Activated CD8-positive, alpha-beta T cell treated with anti-CD3 and anti-CD28 coated beads, Interleukin-2, amount 10 ng/mL, durations not matched to agents 7 days and 5 days (primary cell): ENCODE measurements around the gene NAIF1. TPM values are rescaled to one million over a fixed set of nuclear protein-coding genes. Genes with fewer than 3 reads are reported as not detected.
A peak's percentile ranks its signal among the peaks of the same experiment; 100 is the strongest.

Experiments used
- ATAC-seq: fragments of 150-1000 bp; cut with Tn5 transposase; one replicate; pipeline ENCODE4 v1.10.0; 2021; ENCODE audit warnings: moderate library complexity
- CTCF ChIA-PET: fragments of 350-600 bp; sonication (Branson Sonifier 250); formaldehyde crosslinking; loops from one replicate; lab custom pipeline; 2021; ENCODE audit warnings: antibody characterized with exemption; lab: Charles Lee
- POLR2A ChIA-PET: fragments of 350-600 bp; sonication (Branson Sonifier 250); formaldehyde crosslinking; loops from one replicate; lab custom pipeline; 2021; ENCODE audit warnings: antibody characterized with exemption; lab: Charles Lee
- DNase-seq: peaks from one replicate; pipeline ENCODE4 v3.0.0-alpha.2; 2020
- H3K27ac Mint-ChIP-seq: one replicate; pipeline ENCODE4 v1.8.0; 2021; ENCODE audit warnings: mild to moderate bottlenecking, mixed read lengths
- H3K27me3 Mint-ChIP-seq: one replicate; pipeline ENCODE4 v1.8.0; 2021; ENCODE audit warnings: low read depth, mixed read lengths
- H3K36me3 Mint-ChIP-seq: one replicate; pipeline ENCODE4 v1.8.0; 2021; ENCODE audit warnings: low read depth, mixed read lengths
- H3K4me1 Mint-ChIP-seq: one replicate; pipeline ENCODE4 v1.8.0; 2021; ENCODE audit warnings: low read depth, mixed read lengths
- H3K4me3 Mint-ChIP-seq: one replicate; pipeline ENCODE4 v1.8.0; 2021; ENCODE audit warnings: mild to moderate bottlenecking, mixed read lengths
- H3K9me3 Mint-ChIP-seq: one replicate; pipeline ENCODE4 v1.8.0; 2022; ENCODE audit warnings: mixed read lengths; ENCODE audit not compliant: insufficient read depth
- total RNA-seq, 2 experiments: library from RNA; stranded (reverse); gene quantifications; one replicate each; pipeline ENCODE4 v1.2.3, GENCODE V29; 2021

NAIF1 gene
- total RNA-seq, 2 experiments from 2014 or later = 13.3 to 15.4 TPM

DNA sequence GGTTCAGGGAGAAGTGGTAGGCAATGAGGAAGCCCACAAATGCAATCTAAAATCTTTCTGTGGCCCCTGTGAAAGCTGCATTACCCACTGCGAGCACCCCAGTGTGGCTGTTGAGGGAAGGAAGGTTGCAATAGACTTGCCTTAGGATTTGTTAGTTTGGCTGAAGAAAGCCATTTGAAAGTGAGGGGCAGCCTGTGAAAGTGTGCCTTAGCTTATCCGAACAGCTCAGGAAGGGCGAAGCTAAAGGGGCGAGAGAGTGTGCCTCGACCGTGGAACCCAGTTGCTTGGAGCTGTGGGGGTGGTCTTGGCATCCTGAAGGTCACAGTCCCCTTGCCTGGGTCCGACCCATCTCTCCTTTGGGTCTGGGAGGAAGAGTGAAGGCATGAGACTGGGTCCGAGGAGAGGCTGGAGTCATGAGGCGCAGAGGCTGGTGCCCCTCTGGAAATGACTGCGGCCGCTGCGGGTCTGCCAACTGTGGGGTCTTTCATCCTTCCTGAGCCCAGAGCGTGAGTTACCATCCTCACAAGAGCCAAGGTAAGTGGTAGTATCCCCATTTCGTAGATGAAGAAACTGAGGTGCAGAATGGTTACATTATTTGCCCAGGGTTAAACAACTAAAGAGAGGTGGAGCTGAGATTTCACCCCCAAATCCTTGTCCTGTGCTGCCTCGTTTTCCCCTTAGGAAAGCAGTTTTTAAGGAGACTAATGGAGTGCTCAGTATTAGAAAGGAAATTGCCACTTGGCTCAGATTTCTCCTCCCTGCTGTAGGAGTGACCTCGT is 25.3 kb upstream of the NAIF1 start:
- Mint-ChIP-seq H3K4me3 (no peak overlapping the region), H3K27ac (peak overlapping the region; percentile 58), H3K36me3 (peaks cover 34% of the 10 kb centered on the region), H3K4me1 (peaks cover 70% of the 10 kb centered on the region), H3K27me3 (no peaks in the 10 kb centered on the region), H3K9me3 (no peaks in the 10 kb centered on the region)
- no peak for DNase-seq
- CTCF ChIA-PET = interaction anchor here (0.7 to 4.5 kb wide), 18 partner anchors 8 to 149 kb away, joined by 3 to 30 read pairs (median 4); partner anchors contain the start of gene NAIF1
- ATAC-seq = no peak
- POLR2A ChIA-PET = interaction anchor here (1.0 to 2.8 kb wide), 2 partner anchors 23 to 25 kb away, joined by 3 to 12 read pairs; partner anchors contain the start of genes NAIF1 and SLC25A25

GRCh38 chr9:128091571-128091970 is 24.5 kb upstream of the NAIF1 start:
- CTCF ChIA-PET = interaction anchor here (1.0 to 4.5 kb wide), 8 partner anchors 10 to 137 kb away, joined by 3 to 30 read pairs (median 6); no protein-coding TSS in a partner anchor
- POLR2A ChIA-PET = no interaction called here

DNA sequence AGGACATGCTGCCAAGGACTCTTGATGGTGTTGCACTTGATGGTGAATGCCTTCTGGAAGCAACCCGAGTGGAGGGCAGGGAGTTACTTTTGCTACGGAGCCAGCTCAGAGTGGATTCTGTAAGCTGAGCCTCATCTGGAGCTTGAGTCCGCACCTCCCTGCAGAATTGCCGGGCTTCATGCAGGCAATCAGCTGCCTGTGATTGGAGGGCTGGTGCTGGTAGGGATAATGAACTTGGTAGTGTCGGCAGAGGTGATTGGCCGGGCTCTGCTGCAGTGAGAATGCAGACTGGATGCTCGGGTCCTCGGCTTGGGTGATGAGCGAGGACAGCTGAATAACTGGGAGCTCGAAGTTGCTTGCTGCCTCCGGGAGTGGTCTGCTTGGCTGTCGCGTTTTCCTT is 24.0 kb upstream of the NAIF1 start:
- H3K36me3 Mint-ChIP-seq = peaks cover 36% of the 10 kb centered on the region
- H3K27ac Mint-ChIP-seq = no peak overlapping the region
- H3K9me3 Mint-ChIP-seq = no peaks in the 10 kb centered on the region
- no peak for DNase-seq
- no peaks in the 10 kb centered on the region for H3K27me3 Mint-ChIP-seq
- no peak for ATAC-seq
- H3K4me3 Mint-ChIP-seq = no peak overlapping the region
- H3K4me1 Mint-ChIP-seq = peaks cover 63% of the 10 kb centered on the region
- ChIA-PET CTCF (interaction anchor here (1.0 to 4.5 kb wide), 5 partner anchors 12 to 56 kb away, joined by 4 to 30 read pairs (median 6); no protein-coding TSS in a partner anchor), POLR2A (no interaction called here)

More at GRCh38 chr9:128091571-128091970, 24.5 kb upstream of the NAIF1 start:
- ATAC-seq = no peak
- Mint-ChIP-seq H3K27ac (peak overlapping the region; percentile 58), H3K27me3 (no peaks in the 10 kb centered on the region), H3K4me3 (peak overlapping the region; percentile 49), H3K4me1 (peaks cover 65% of the 10 kb centered on the region), H3K36me3 (peaks cover 36% of the 10 kb centered on the region), H3K9me3 (no peaks in the 10 kb centered on the region)
- DNase-seq = no peak

- CTCF ChIA-PET = interaction anchor here (1.0 to 2.3 kb wide), 3 partner anchors 17 to 54 kb away, joined by 3 to 7 read pairs (median 5); no protein-coding TSS in a partner anchor
- ATAC-seq (no peak), DNase-seq (no peak)
- H3K27me3 Mint-ChIP-seq = no peaks in the 10 kb centered on the region
- H3K4me1 Mint-ChIP-seq = peaks cover 57% of the 10 kb centered on the region
- POLR2A ChIA-PET = interaction anchor here (0.7 to 0.9 kb wide), 2 partner anchors 15 to 135 kb away, joined by 3 to 4 read pairs; no protein-coding TSS in a partner anchor
- H3K9me3 Mint-ChIP-seq = no peaks in the 10 kb centered on the region
- H3K27ac Mint-ChIP-seq = no peak overlapping the region
- H3K36me3 Mint-ChIP-seq = peaks cover 39% of the 10 kb centered on the region
- H3K4me3 Mint-ChIP-seq = no peak overlapping the region
Observed at GRCh38 chr9:128089299-128089698, 22.2 kb upstream of the NAIF1 start.

DNA sequence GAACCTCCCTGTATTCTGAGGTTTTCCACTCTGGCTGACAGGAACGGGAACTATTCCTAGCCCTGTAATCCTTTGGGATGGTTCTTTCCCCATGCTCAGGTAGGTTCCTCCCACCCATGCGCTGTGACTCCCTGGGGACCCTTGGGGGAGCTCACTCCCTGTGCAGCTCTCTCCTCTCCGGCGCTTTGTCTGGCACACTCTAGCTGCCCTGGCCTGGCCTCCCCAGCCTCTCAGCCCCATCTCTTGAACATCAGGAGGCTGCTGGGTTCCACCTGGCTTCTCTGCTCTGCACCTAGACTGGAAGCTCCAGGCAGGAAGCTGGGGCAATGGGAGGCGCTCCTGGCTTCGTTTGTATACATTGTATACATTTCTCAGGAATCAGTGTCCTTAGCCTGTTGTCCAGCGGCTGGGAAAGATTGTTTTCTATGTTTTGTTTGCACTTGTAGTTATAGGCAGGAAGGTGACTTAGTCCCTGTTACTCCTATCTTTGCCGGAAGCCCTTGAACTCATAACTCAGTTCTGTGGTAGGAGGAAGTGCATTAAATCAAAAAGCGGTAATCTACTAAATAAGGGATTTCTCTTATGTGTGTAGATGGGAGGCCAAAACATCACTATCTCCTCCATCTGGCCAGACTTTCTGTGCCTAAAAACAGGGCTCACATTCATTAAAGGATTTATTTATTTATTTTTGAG is 21.3 kb upstream of the NAIF1 start:
- ATAC-seq (peak; percentile 48), DNase-seq (no peak)
- CTCF ChIA-PET = interaction anchor here (0.8 to 2.3 kb wide), 12 partner anchors 13 to 219 kb away, joined by 3 to 10 read pairs (median 4); partner anchors contain the start of gene NAIF1
- H3K9me3 Mint-ChIP-seq = no peaks in the 10 kb centered on the region
- peak overlapping the region; percentile 50 for H3K27ac Mint-ChIP-seq
- POLR2A ChIA-PET = interaction anchor here (0.6 to 0.9 kb wide), 3 partner anchors 14 to 134 kb away, joined by 3 to 4 read pairs (median 4); no protein-coding TSS in a partner anchor
- H3K27me3 Mint-ChIP-seq = no peaks in the 10 kb centered on the region
- H3K36me3 Mint-ChIP-seq = peaks cover 40% of the 10 kb centered on the region
- H3K4me1 Mint-ChIP-seq = peaks cover 50% of the 10 kb centered on the region
- H3K4me3 Mint-ChIP-seq = no peak overlapping the region

- peaks cover 39% of the 10 kb centered on the region for H3K4me1 Mint-ChIP-seq
- peaks cover 38% of the 10 kb centered on the region for H3K36me3 Mint-ChIP-seq
- CTCF ChIA-PET = interaction anchor here (0.8 to 2.3 kb wide), 12 partner anchors 10 to 218 kb away, joined by 3 to 10 read pairs (median 4); partner anchors contain the start of gene NAIF1
- no peak overlapping the region for H3K27ac Mint-ChIP-seq
- H3K27me3 Mint-ChIP-seq = no peaks in the 10 kb centered on the region
- H3K9me3 Mint-ChIP-seq = no peaks in the 10 kb centered on the region
- ATAC-seq (no peak), DNase-seq (no peak)
- no peak overlapping the region for H3K4me3 Mint-ChIP-seq
- POLR2A ChIA-PET = interaction anchor here (1.1 kb wide), 1 partner anchor 23 kb away, joined by 3 read pairs; no protein-coding TSS in a partner anchor
Observed at GRCh38 chr9:128087262-128087661, 20.1 kb upstream of the NAIF1 start.

- H3K9me3 Mint-ChIP-seq = no peaks in the 10 kb centered on the region
- DNase-seq (no peak), ATAC-seq (no peak)
- H3K4me1 Mint-ChIP-seq = peaks cover 39% of the 10 kb centered on the region
- ChIA-PET CTCF (no interaction called here), POLR2A (no interaction called here)
- no peak overlapping the region for H3K4me3 Mint-ChIP-seq
- no peak overlapping the region for H3K27ac Mint-ChIP-seq
- peaks cover 32% of the 10 kb centered on the region for H3K36me3 Mint-ChIP-seq
- H3K27me3 Mint-ChIP-seq = no peaks in the 10 kb centered on the region
Observed at GRCh38 chr9:128085943-128086342, 18.8 kb upstream of the NAIF1 start.

GRCh38 chr9:128084746-128085145 is 17.6 kb upstream of the NAIF1 start:
- ChIA-PET POLR2A (interaction anchor here (1.1 kb wide), 1 partner anchor 10 kb away, joined by 5 read pairs; no protein-coding TSS in a partner anchor), CTCF (interaction anchor here (0.7 to 1.6 kb wide), 6 partner anchors 8 to 142 kb away, joined by 3 to 7 read pairs (median 4); no protein-coding TSS in a partner anchor)
- ATAC-seq = no peak
- Mint-ChIP-seq H3K4me3 (no peak overlapping the region), H3K4me1 (peaks cover 35% of the 10 kb centered on the region), H3K27ac (no peak overlapping the region), H3K36me3 (peaks cover 29% of the 10 kb centered on the region), H3K27me3 (no peaks in the 10 kb centered on the region), H3K9me3 (no peaks in the 10 kb centered on the region)
- no peak for DNase-seq

DNA sequence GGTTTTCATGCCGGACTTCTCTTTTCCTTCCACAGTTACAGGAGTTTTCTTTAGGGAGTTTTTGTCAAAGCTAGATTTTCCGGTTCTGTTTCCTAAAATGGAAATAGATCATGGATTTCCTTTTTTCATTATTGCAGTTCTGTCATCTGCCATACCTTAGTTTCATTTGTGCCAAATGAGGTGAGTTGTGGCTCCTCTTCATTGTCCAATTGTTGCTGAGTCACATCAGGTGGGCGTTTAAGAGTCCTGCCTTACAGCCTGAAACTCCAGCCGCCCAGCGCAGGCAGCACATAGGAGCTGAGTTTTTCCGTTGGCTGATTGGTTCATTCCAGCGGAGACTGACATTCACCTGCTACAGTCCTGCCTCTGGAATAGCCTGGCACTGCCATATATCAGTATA is 15.0 kb upstream of the NAIF1 start:
- Mint-ChIP-seq H3K9me3 (no peaks in the 10 kb centered on the region), H3K36me3 (peaks cover 33% of the 10 kb centered on the region), H3K4me1 (peaks cover 37% of the 10 kb centered on the region), H3K27me3 (no peaks in the 10 kb centered on the region), H3K4me3 (no peak overlapping the region), H3K27ac (no peak overlapping the region)
- POLR2A ChIA-PET = interaction anchor here (0.7 to 1.6 kb wide), 2 partner anchors 14 to 141 kb away, joined by 3 to 4 read pairs; partner anchors contain the start of gene SLC25A25
- CTCF ChIA-PET = interaction anchor here (2.5 to 2.9 kb wide), 2 partner anchors 10 kb away, joined by 7 to 11 read pairs; no protein-coding TSS in a partner anchor
- ATAC-seq (no peak), DNase-seq (no peak)

DNA sequence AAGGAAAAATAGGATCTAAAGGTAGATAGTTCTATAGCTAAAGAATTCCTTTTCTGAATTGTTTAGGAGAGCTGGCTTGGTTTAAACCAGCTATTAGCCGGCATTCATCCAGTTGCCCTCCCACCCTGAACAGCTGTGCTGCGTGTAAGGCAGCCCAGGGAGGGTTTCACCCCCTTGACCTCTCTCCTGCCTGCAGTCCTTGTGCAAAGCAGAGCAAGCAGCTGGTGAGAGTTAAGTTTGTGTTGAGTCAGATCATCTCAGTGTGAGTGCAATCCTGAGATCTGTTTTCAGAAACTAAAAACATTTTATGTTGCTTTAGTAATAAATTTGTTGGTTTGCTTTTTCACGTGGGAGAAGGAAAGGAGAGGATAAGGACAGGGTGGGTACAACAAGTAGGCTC is 13.9 kb upstream of the NAIF1 start:
- POLR2A ChIA-PET = no interaction called here
- Mint-ChIP-seq H3K27me3 (no peaks in the 10 kb centered on the region), H3K4me1 (peaks cover 44% of the 10 kb centered on the region), H3K9me3 (no peaks in the 10 kb centered on the region), H3K4me3 (no peak overlapping the region), H3K36me3 (peaks cover 41% of the 10 kb centered on the region), H3K27ac (peak overlapping the region; percentile 31)
- CTCF ChIA-PET = interaction anchor here (0.8 to 2.9 kb wide), 5 partner anchors 9 to 139 kb away, joined by 3 to 11 read pairs (median 4); no protein-coding TSS in a partner anchor
- ATAC-seq (no peak), DNase-seq (no peak)

DNA sequence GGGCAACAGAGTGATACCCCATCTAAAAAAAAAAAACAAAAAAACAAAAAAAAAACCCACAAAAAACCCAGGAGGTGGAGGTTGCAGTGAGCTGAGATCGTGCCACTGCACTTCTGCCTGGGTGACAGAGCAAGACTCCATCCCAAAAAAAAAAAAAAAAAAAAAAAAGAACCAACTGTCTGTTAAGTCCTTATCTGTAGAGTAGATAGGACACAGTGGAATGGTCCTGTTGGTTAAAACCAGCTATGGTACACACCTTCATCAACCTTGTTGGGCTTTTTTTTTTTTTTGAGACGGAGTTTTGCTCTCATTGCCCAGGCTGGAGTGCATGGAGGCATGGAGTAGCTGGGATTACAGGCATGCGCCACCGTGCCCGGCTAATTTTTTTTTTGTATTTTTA is 13.1 kb upstream of the NAIF1 start:
- ChIA-PET CTCF (interaction anchor here (0.7 to 2.9 kb wide), 7 partner anchors 8 to 138 kb away, joined by 3 to 11 read pairs (median 4); no protein-coding TSS in a partner anchor), POLR2A (no interaction called here)
- H3K27me3 Mint-ChIP-seq = no peaks in the 10 kb centered on the region
- no peak overlapping the region for H3K27ac Mint-ChIP-seq
- peaks cover 42% of the 10 kb centered on the region for H3K4me1 Mint-ChIP-seq
- no peak overlapping the region for H3K4me3 Mint-ChIP-seq
- no peaks in the 10 kb centered on the region for H3K9me3 Mint-ChIP-seq
- no peak for DNase-seq
- H3K36me3 Mint-ChIP-seq = peaks cover 39% of the 10 kb centered on the region
- no peak for ATAC-seq
